Immature natural killer cell (primary cell): Measurements from ENCODE around the gene ITPR1. TPM values are rescaled to one million over a fixed set of nuclear protein-coding genes. Genes with fewer than 3 reads are reported as not detected.
"Not testable (repeated sequence)": the region's sequence is repeated elsewhere in the genome, so short reads cannot be mapped to it uniquely, and the experiment has no call there.

ENCODE experiments used
- DNase-seq, 3 donors: peaks; one replicate each; pipeline ENCODE4 v3.0.0; 2022; ENCODE audit warnings: mixed read lengths in 1 of 3
- H3K27ac Mint-ChIP-seq, 6 donors: one replicate each; pipeline ENCODE4 v1.8.0; 2020; ENCODE audit warnings: mixed read lengths in 6 of 6, mild to moderate bottlenecking in 5 of 6, inconsistent platforms in 4 of 6, moderate library complexity in 3 of 6
- H3K27me3 Mint-ChIP-seq, 3 donors: one replicate each; pipeline ENCODE4 v1.8.0; 2020 to 2021; ENCODE audit warnings: low read depth in 3 of 3, mild to moderate bottlenecking in 3 of 3, mixed read lengths in 3 of 3, moderate library complexity in 3 of 3, inconsistent platforms in 1 of 3
- H3K36me3 Mint-ChIP-seq, 3 donors: one replicate each; pipeline ENCODE4 v1.8.0; 2020; ENCODE audit warnings: mixed read lengths in 3 of 3, inconsistent platforms in 2 of 3, mild to moderate bottlenecking in 2 of 3
- H3K4me1 Mint-ChIP-seq, 2 donors: one replicate each; pipeline ENCODE4 v1.8.0; 2020; ENCODE audit warnings: inconsistent platforms in 2 of 2, mild to moderate bottlenecking in 2 of 2, mixed read lengths in 2 of 2, moderate library complexity in 1 of 2
- H3K4me3 Mint-ChIP-seq, 5 donors: one replicate each; pipeline ENCODE4 v1.8.0; 2020; ENCODE audit warnings: mild to moderate bottlenecking in 5 of 5, mixed read lengths in 5 of 5, inconsistent platforms in 3 of 5, moderate library complexity in 3 of 5
- H3K9me3 Mint-ChIP-seq, 6 donors: one replicate each; pipeline ENCODE4 v1.8.0; 2020; ENCODE audit warnings: mild to moderate bottlenecking in 6 of 6, mixed read lengths in 6 of 6, inconsistent platforms in 4 of 6, moderate library complexity in 3 of 6
- polyA plus RNA-seq, 3 donors: library from polyadenylated mRNA; unstranded; fragments of 300-500 nt; fragmentation: Illumina TruSeq; gene quantifications; one replicate each; pipeline ENCODE4 v1.2.3, GENCODE V29; 2021

ITPR1 gene
- polyA plus RNA-seq, 3 donors from 2014 or later = 3.0 to 14.7 (median 7.6) TPM

GRCh38 chr3:4757575-4758248 is 264.6 kb downstream of the ITPR1 start:
- DNase-seq = no peak
- H3K9me3 Mint-ChIP-seq = peaks cover 0 to 2% (median 0%) of the 10 kb centered on the region in 6 donors
- H3K27me3 Mint-ChIP-seq = peaks cover 3% of the 10 kb centered on the region in 3 donors
- H3K27ac Mint-ChIP-seq = no peak overlapping the region
- peaks cover 22 to 38% (median 30%) of the 10 kb centered on the region in 3 donors for H3K36me3 Mint-ChIP-seq
- peaks cover 61 to 79% of the 10 kb centered on the region in 2 donors for H3K4me1 Mint-ChIP-seq
- no peak overlapping the region for H3K4me3 Mint-ChIP-seq

- Mint-ChIP-seq H3K27me3 (peaks cover 3% of the 10 kb centered on the region in 3 donors), H3K36me3 (peaks cover 25 to 43% (median 34%) of the 10 kb centered on the region in 3 donors), H3K9me3 (peaks cover 0 to 1% (median 0%) of the 10 kb centered on the region in 6 donors), H3K27ac (peak overlapping the region in 1 of 6 donors; percentile 2), H3K4me3 (no peak overlapping the region), H3K4me1 (peaks cover 55 to 73% of the 10 kb centered on the region in 2 donors)
- DNase-seq = no peak
Observed at GRCh38 chr3:4758249-4758860, 265.2 kb downstream of the ITPR1 start.

- peaks cover 0 to 2% (median 0%) of the 10 kb centered on the region in 6 donors for H3K9me3 Mint-ChIP-seq
- peak overlapping the region in 4 of 5 donors; percentile 32 to 60 (median 46) for H3K4me3 Mint-ChIP-seq
- DNase-seq = no peak
- peaks cover 47 to 65% of the 10 kb centered on the region in 2 donors for H3K4me1 Mint-ChIP-seq
- H3K36me3 Mint-ChIP-seq = peaks cover 25 to 44% (median 37%) of the 10 kb centered on the region in 3 donors
- H3K27ac Mint-ChIP-seq = peak overlapping the region in 3 of 6 donors; percentile 51 to 66 (median 63)
- peaks cover 2 to 3% (median 3%) of the 10 kb centered on the region in 3 donors for H3K27me3 Mint-ChIP-seq
Observed at GRCh38 chr3:4758957-4759656, 266.0 kb downstream of the ITPR1 start.

GRCh38 chr3:4759689-4760312 is 266.7 kb downstream of the ITPR1 start:
- Mint-ChIP-seq H3K4me1 (peaks cover 40 to 58% of the 10 kb centered on the region in 2 donors), H3K9me3 (peaks cover 0 to 2% (median 0%) of the 10 kb centered on the region in 6 donors), H3K36me3 (peaks cover 21 to 46% (median 40%) of the 10 kb centered on the region in 3 donors), H3K27ac (peak overlapping the region in 4 of 6 donors; percentile 51 to 68 (median 64)), H3K27me3 (peaks cover 2 to 3% (median 3%) of the 10 kb centered on the region in 3 donors), H3K4me3 (peak overlapping the region; percentile 41 to 75 (median 53))
- no peak for DNase-seq

GRCh38 chr3:4761759-4762158 is 268.6 kb downstream of the ITPR1 start:
- H3K27me3 Mint-ChIP-seq = peaks cover 2 to 5% (median 3%) of the 10 kb centered on the region in 3 donors
- peaks cover 0 to 9% (median 2%) of the 10 kb centered on the region in 6 donors for H3K9me3 Mint-ChIP-seq
- H3K4me1 Mint-ChIP-seq = peaks cover 26 to 39% of the 10 kb centered on the region in 2 donors
- no peak overlapping the region for H3K27ac Mint-ChIP-seq
- DNase-seq = no peak
- H3K4me3 Mint-ChIP-seq = no peak overlapping the region
- H3K36me3 Mint-ChIP-seq = peaks cover 32 to 56% (median 55%) of the 10 kb centered on the region in 3 donors

- not testable (repeated sequence) for H3K4me3 Mint-ChIP-seq, H3K27ac Mint-ChIP-seq, H3K9me3 Mint-ChIP-seq, H3K27me3 Mint-ChIP-seq, DNase-seq
- Mint-ChIP-seq H3K36me3 (peaks cover 32 to 60% (median 58%) of the 10 kb centered on the region in 3 donors), H3K4me1 (peaks cover 19 to 32% of the 10 kb centered on the region in 2 donors)
Observed at GRCh38 chr3:4762481-4763230, 269.5 kb downstream of the ITPR1 start.

- Mint-ChIP-seq H3K36me3 (peaks cover 35 to 64% (median 62%) of the 10 kb centered on the region in 3 donors), H3K27ac (peak overlapping the region in 1 of 6 donors; percentile 55), H3K4me1 (peaks cover 17 to 34% of the 10 kb centered on the region in 2 donors), H3K27me3 (peaks cover 2 to 5% (median 3%) of the 10 kb centered on the region in 3 donors), H3K9me3 (peaks cover 0 to 9% (median 2%) of the 10 kb centered on the region in 6 donors), H3K4me3 (no peak overlapping the region)
- no peak for DNase-seq
Observed at GRCh38 chr3:4763604-4764247, 270.6 kb downstream of the ITPR1 start.

GRCh38 chr3:4765212-4765611 is 272.1 kb downstream of the ITPR1 start:
- Mint-ChIP-seq H3K9me3 (peaks cover 0 to 9% (median 2%) of the 10 kb centered on the region in 6 donors), H3K27ac (peak overlapping the region in 1 of 6 donors; percentile 44), H3K27me3 (peaks cover 0 to 3% (median 2%) of the 10 kb centered on the region in 3 donors), H3K36me3 (peaks cover 40 to 63% (median 62%) of the 10 kb centered on the region in 3 donors), H3K4me1 (peaks cover 3 to 19% of the 10 kb centered on the region in 2 donors), H3K4me3 (no peak overlapping the region)
- no peak for DNase-seq

- H3K27ac Mint-ChIP-seq = no peak overlapping the region
- peaks cover 0 to 9% (median 2%) of the 10 kb centered on the region in 6 donors for H3K9me3 Mint-ChIP-seq
- peaks cover 0 to 3% (median 2%) of the 10 kb centered on the region in 3 donors for H3K27me3 Mint-ChIP-seq
- H3K36me3 Mint-ChIP-seq = peaks cover 31 to 64% (median 62%) of the 10 kb centered on the region in 3 donors
- no peak overlapping the region for H3K4me3 Mint-ChIP-seq
- H3K4me1 Mint-ChIP-seq = peaks cover 3 to 11% of the 10 kb centered on the region in 2 donors
- no peak for DNase-seq
Observed at GRCh38 chr3:4766263-4766662, 273.1 kb downstream of the ITPR1 start.

- Mint-ChIP-seq H3K4me3 (no peak overlapping the region), H3K4me1 (peaks cover 3 to 11% of the 10 kb centered on the region in 2 donors), H3K36me3 (peaks cover 24 to 57% (median 57%) of the 10 kb centered on the region in 3 donors), H3K9me3 (peaks cover 0 to 9% (median 2%) of the 10 kb centered on the region in 6 donors), H3K27ac (no peak overlapping the region), H3K27me3 (peaks cover 0 to 3% (median 2%) of the 10 kb centered on the region in 3 donors)
- no peak for DNase-seq
Observed at GRCh38 chr3:4766716-4767499, 273.8 kb downstream of the ITPR1 start.

GRCh38 chr3:4768021-4768420 is 274.9 kb downstream of the ITPR1 start:
- H3K27ac Mint-ChIP-seq = peak overlapping the region in 1 of 6 donors; percentile 21
- H3K9me3 Mint-ChIP-seq = peaks cover 0 to 9% (median 2%) of the 10 kb centered on the region in 6 donors
- peaks cover 19 to 55% (median 46%) of the 10 kb centered on the region in 3 donors for H3K36me3 Mint-ChIP-seq
- no peak for DNase-seq
- H3K4me3 Mint-ChIP-seq = no peak overlapping the region
- H3K27me3 Mint-ChIP-seq = peaks cover 0 to 2% (median 2%) of the 10 kb centered on the region in 3 donors
- H3K4me1 Mint-ChIP-seq = peaks cover 8 to 11% of the 10 kb centered on the region in 2 donors
